A673 (cell line): ENCODE data around the gene JOSD2.

ENCODE experiments used
- EZH2 ChIP-seq: fragments of 200-600 bp; sonication (generic); IDR thresholded peaks from 2 replicates; pipeline ENCODE4 v1.6.1; 2017; ENCODE audit warnings: borderline replicate concordance, low read depth, mild to moderate bottlenecking, mixed read lengths, antibody characterized with exemption, low read length; ENCODE audit not compliant: poor library complexity, severe bottlenecking
- TF ChIP-seq, protein P1 (sequence below): fragments of 300-800, 200-600 bp; sonication (generic); conservative IDR thresholded peaks from 2 replicates; pipeline ENCODE4 v1.5.1; 2017; ENCODE audit warnings: low read depth, mild to moderate bottlenecking, antibody characterized with exemption, low read length, moderate library complexity, mixed read lengths

DNA sequence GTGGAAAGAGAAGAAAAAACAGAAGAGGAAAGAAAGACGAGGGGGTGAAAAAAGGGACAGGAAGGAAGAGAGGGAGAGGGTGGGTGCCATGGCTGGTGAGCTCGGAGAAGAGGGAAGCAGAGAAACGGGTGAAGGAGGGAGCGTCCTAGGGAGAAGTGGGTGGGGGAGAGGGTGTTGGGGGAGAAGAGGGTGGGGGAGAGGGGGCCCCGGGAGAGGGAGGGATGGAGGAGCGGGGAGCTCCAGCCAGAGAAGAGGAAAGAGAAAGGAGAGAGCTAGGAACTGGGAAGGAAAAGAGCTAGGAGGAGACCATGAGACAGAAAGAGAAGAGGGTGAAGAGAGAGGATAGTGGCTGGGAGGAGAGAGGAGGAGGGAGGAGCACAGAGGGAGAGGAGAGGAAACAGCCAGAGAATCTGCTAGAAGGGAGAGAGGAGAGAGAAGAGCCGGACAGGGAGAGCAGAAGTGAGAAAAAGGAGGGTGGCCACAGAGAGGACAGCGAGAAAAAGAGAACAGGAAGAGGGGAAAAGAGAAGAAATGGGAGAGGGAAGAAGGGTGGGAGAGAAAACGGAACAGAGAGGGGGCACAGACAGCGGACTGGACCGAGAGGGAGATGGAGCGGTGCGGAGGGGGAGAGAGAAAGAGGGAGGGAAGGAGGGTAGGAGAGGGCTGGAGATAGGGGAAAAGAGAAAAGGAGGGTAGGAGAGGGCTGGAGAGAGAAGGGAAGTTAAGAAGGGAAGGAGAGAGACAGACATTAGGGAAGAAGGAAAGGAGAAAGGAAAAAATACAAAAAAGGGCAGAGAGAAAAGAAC, 22.4 kb downstream of the JOSD2 start:
- no peak for TF ChIP-seq EZH2
- TF ChIP-seq, protein P1, sequence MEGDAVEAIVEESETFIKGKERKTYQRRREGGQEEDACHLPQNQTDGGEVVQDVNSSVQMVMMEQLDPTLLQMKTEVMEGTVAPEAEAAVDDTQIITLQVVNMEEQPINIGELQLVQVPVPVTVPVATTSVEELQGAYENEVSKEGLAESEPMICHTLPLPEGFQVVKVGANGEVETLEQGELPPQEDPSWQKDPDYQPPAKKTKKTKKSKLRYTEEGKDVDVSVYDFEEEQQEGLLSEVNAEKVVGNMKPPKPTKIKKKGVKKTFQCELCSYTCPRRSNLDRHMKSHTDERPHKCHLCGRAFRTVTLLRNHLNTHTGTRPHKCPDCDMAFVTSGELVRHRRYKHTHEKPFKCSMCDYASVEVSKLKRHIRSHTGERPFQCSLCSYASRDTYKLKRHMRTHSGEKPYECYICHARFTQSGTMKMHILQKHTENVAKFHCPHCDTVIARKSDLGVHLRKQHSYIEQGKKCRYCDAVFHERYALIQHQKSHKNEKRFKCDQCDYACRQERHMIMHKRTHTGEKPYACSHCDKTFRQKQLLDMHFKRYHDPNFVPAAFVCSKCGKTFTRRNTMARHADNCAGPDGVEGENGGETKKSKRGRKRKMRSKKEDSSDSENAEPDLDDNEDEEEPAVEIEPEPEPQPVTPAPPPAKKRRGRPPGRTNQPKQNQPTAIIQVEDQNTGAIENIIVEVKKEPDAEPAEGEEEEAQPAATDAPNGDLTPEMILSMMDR: no peak
